Measurements from ENCODE around the gene FGF7.
A peak's percentile ranks its signal among the peaks of the same experiment; 100 is the strongest.
"Not testable (repeated sequence)": the region's sequence is repeated elsewhere in the genome, so short reads cannot be mapped to it uniquely, and the experiment has no call there.

The FGF7 gene

DNA sequence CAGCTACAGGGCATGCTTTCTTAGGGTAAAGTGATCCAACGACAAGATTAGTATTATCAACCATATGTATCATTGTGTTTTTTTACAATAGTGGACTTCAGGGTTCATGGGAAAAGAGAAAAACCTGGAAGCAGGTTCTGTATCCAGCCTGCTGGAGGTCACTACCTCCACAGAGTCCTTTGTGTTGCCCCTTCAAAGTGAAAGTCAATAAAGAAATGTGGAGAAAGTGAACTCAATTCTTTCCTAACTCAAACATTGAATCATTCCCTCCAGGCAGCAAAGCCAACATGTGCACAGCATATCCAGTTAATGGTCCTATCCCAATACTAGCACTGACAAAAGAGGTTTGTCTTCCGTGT lies 45.4 kb downstream of the FGF7 start:
- no peak for TF ChIP-seq SNAI2 (CRISPR knock-in tag; IDR thresholded peaks at IDR 0.05)
- no peak for TF ChIP-seq ARNTL (CRISPR knock-in tag; IDR thresholded peaks at IDR 0.05; ENCODE audit: borderline replicate concordance, low read depth)
- TF ChIP-seq PATZ1 (CRISPR knock-in tag; IDR thresholded peaks at IDR 0.05; ENCODE audit: borderline replicate concordance) = no peak
- TF ChIP-seq TCF4 (CRISPR knock-in tag; IDR thresholded peaks at IDR 0.05; ENCODE audit: borderline replicate concordance) = peak; percentile 79; the same call in 1 of the 2 replicates
- ATAC-seq = peak; percentile 44; the same call in 2 of the 3 replicates

- not testable (repeated sequence) for ATAC-seq
Measured at GRCh38 chr15:49471248-49471647, 48.2 kb downstream of the FGF7 start.

DNA sequence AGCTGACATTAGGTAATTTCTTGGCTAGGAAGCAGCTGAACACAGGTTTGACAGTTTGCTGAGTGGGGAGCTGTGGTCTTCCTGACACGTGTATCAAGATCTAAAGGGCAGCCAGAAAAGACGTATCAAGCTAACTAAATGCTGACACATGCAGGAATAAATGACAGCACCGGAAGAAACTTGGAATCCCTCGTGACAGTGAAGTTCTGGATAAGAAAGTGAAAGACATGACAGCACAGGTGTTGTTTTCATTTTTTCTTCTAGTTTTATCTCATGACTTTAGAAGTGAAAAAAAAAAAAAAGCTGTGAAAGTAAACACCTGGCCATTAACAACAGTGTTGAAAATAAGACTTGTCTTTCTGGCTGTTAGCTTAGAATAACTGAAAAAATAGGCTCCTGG lies 48.7 kb downstream of the FGF7 start:
- no peak for ATAC-seq
- no peak for TF ChIP-seq ARNTL (CRISPR knock-in tag; IDR thresholded peaks at IDR 0.05; ENCODE audit: borderline replicate concordance, low read depth)
- TF ChIP-seq POU6F1 (CRISPR knock-in tag; IDR thresholded peaks at IDR 0.05; ENCODE audit: borderline replicate concordance, low read depth) = no peak
- TF ChIP-seq ZNF565 (CRISPR knock-in tag; conservative IDR thresholded peaks at IDR 0.05; ENCODE audit: low read depth) = no peak
- TF ChIP-seq ZNF8 (CRISPR knock-in tag; IDR thresholded peaks at IDR 0.05) = no peak
- no peak for TF ChIP-seq RARB (CRISPR knock-in tag; IDR thresholded peaks at IDR 0.05)
- TF ChIP-seq TCF4 (CRISPR knock-in tag; IDR thresholded peaks at IDR 0.05; ENCODE audit: borderline replicate concordance) = no peak
- TF ChIP-seq PATZ1 (CRISPR knock-in tag; IDR thresholded peaks at IDR 0.05; ENCODE audit: borderline replicate concordance) = no peak
- TF ChIP-seq OSR1 (CRISPR knock-in tag; IDR thresholded peaks at IDR 0.05) = no peak
- TF ChIP-seq BACH2 (CRISPR knock-in tag; IDR thresholded peaks at IDR 0.05; ENCODE audit: borderline replicate concordance) = no peak
- no peak for TF ChIP-seq ISL1 (CRISPR knock-in tag; IDR thresholded peaks at IDR 0.05)
- TF ChIP-seq CSDC2 (CRISPR knock-in tag; IDR thresholded peaks at IDR 0.05) = no peak
- TF ChIP-seq CSRNP3 (CRISPR knock-in tag; IDR thresholded peaks at IDR 0.05) = no peak
- TF ChIP-seq ZFP3 (CRISPR knock-in tag; IDR thresholded peaks at IDR 0.05) = no peak
- TF ChIP-seq ZNF70 (CRISPR knock-in tag; IDR thresholded peaks at IDR 0.05) = no peak
- TF ChIP-seq TOX (CRISPR knock-in tag; IDR thresholded peaks at IDR 0.05; ENCODE audit: borderline replicate concordance) = no peak
- TF ChIP-seq SNAI2 (CRISPR knock-in tag; IDR thresholded peaks at IDR 0.05) = no peak
- TF ChIP-seq ESRRG (CRISPR knock-in tag; IDR thresholded peaks at IDR 0.05) = no peak
- TF ChIP-seq PPARA (CRISPR knock-in tag; IDR thresholded peaks at IDR 0.05; ENCODE audit: borderline replicate concordance) = no peak

- no peak for ATAC-seq
- no peak for TF ChIP-seq TOX (CRISPR knock-in tag; IDR thresholded peaks at IDR 0.05; ENCODE audit: borderline replicate concordance)
- TF ChIP-seq ZFP30 (CRISPR knock-in tag; IDR thresholded peaks at IDR 0.05) = no peak
- no peak for TF ChIP-seq OSR1 (CRISPR knock-in tag; IDR thresholded peaks at IDR 0.05)
- TF ChIP-seq ZFP3 (CRISPR knock-in tag; IDR thresholded peaks at IDR 0.05) = no peak
- TF ChIP-seq PATZ1 (CRISPR knock-in tag; IDR thresholded peaks at IDR 0.05; ENCODE audit: borderline replicate concordance) = no peak
- TF ChIP-seq ZNF565 (CRISPR knock-in tag; conservative IDR thresholded peaks at IDR 0.05; ENCODE audit: low read depth) = no peak
- no peak for TF ChIP-seq ZNF70 (CRISPR knock-in tag; IDR thresholded peaks at IDR 0.05)
- TF ChIP-seq CREB5 (CRISPR knock-in tag; IDR thresholded peaks at IDR 0.05; ENCODE audit: low read depth) = no peak
- TF ChIP-seq SNAI2 (CRISPR knock-in tag; IDR thresholded peaks at IDR 0.05) = no peak
- TF ChIP-seq GLIS3 (CRISPR knock-in tag; IDR thresholded peaks at IDR 0.05) = no peak
- TF ChIP-seq CSRNP3 (CRISPR knock-in tag; IDR thresholded peaks at IDR 0.05) = no peak
- TF ChIP-seq TCF4 (CRISPR knock-in tag; IDR thresholded peaks at IDR 0.05; ENCODE audit: borderline replicate concordance) = no peak
- no peak for TF ChIP-seq BACH2 (CRISPR knock-in tag; IDR thresholded peaks at IDR 0.05; ENCODE audit: borderline replicate concordance)
Measured at GRCh38 chr15:49472338-49472737, 49.3 kb downstream of the FGF7 start.

All from SK-N-SH treated with all-trans-retinoic acid at 6 μM for 48 hours (cell line).